ENCODE data around the gene ARFGEF2.

The ARFGEF2 gene

GRCh38 chr20:48919882-48920526 lies 1.5 kb upstream of the ARFGEF2 start:
- DNase-seq (ENCODE audit: insufficient read length) (no peak), FAIRE-seq (no peak)
- TF ChIP-seq POLR2A (IDR thresholded peaks at IDR 0.05; ENCODE audit: low read depth, low read length) (no peak), TAF1 (IDR thresholded peaks at IDR 0.05; ENCODE audit: borderline replicate concordance, low read depth, low read length) (no peak), POLR2AphosphoS5 (IDR thresholded peaks at IDR 0.05; ENCODE audit: low read depth, low read length) (no peak)

GRCh38 chr20:48920527-48921167 lies 864 bp upstream of the ARFGEF2 start:
- TF ChIP-seq POLR2A (IDR thresholded peaks at IDR 0.05; ENCODE audit: low read depth, low read length) (no peak), POLR2AphosphoS5 (IDR thresholded peaks at IDR 0.05; ENCODE audit: low read depth, low read length) (no peak), TAF1 (IDR thresholded peaks at IDR 0.05; ENCODE audit: borderline replicate concordance, low read depth, low read length) (no peak)
- DNase-seq (ENCODE audit: insufficient read length) (no peak), FAIRE-seq (no peak)

GRCh38 chr20:48921883-48922820 lies 641 bp downstream of the ARFGEF2 start:
- TF ChIP-seq TAF1 (IDR thresholded peaks at IDR 0.05; ENCODE audit: borderline replicate concordance, low read depth, low read length) (no peak), POLR2AphosphoS5 (IDR thresholded peaks at IDR 0.05; ENCODE audit: low read depth, low read length) (no peak), POLR2A (IDR thresholded peaks at IDR 0.05; ENCODE audit: low read depth, low read length) (no peak)
- FAIRE-seq (no peak), DNase-seq (ENCODE audit: insufficient read length) (no peak)

GRCh38 chr20:48923149-48923718 lies 1.7 kb downstream of the ARFGEF2 start:
- TF ChIP-seq POLR2A (IDR thresholded peaks at IDR 0.05; ENCODE audit: low read depth, low read length): no peak
- no peak for TF ChIP-seq POLR2AphosphoS5 (IDR thresholded peaks at IDR 0.05; ENCODE audit: low read depth, low read length)
- no peak for TF ChIP-seq TAF1 (IDR thresholded peaks at IDR 0.05; ENCODE audit: borderline replicate concordance, low read depth, low read length)
- no peak for DNase-seq (ENCODE audit: insufficient read length)
- FAIRE-seq: no peak

GRCh38 chr20:48924756-48925109 lies 3.2 kb downstream of the ARFGEF2 start:
- no peak for FAIRE-seq
- no peak for TF ChIP-seq POLR2A (IDR thresholded peaks at IDR 0.05; ENCODE audit: low read depth, low read length)
- no peak for TF ChIP-seq POLR2AphosphoS5 (IDR thresholded peaks at IDR 0.05; ENCODE audit: low read depth, low read length)
- TF ChIP-seq TAF1 (IDR thresholded peaks at IDR 0.05; ENCODE audit: borderline replicate concordance, low read depth, low read length): no peak
- no peak for DNase-seq (ENCODE audit: insufficient read length)

- TF ChIP-seq POLR2A (IDR thresholded peaks at IDR 0.05; ENCODE audit: low read depth, low read length) (no peak), TAF1 (IDR thresholded peaks at IDR 0.05; ENCODE audit: borderline replicate concordance, low read depth, low read length) (no peak), POLR2AphosphoS5 (IDR thresholded peaks at IDR 0.05; ENCODE audit: low read depth, low read length) (no peak)
- no peak for FAIRE-seq
- no peak for DNase-seq (ENCODE audit: insufficient read length)
Observed at GRCh38 chr20:48926267-48926666, 4.8 kb downstream of the ARFGEF2 start.

GRCh38 chr20:48926821-48927220 lies 5.3 kb downstream of the ARFGEF2 start:
- TF ChIP-seq TAF1 (IDR thresholded peaks at IDR 0.05; ENCODE audit: borderline replicate concordance, low read depth, low read length): no peak
- TF ChIP-seq POLR2AphosphoS5 (IDR thresholded peaks at IDR 0.05; ENCODE audit: low read depth, low read length): no peak
- FAIRE-seq: no peak
- no peak for DNase-seq (ENCODE audit: insufficient read length)

GRCh38 chr20:48928832-48929725 lies 7.6 kb downstream of the ARFGEF2 start:
- no peak for TF ChIP-seq POLR2A (IDR thresholded peaks at IDR 0.05; ENCODE audit: low read depth, low read length)
- TF ChIP-seq TAF1 (IDR thresholded peaks at IDR 0.05; ENCODE audit: borderline replicate concordance, low read depth, low read length): no peak
- TF ChIP-seq POLR2AphosphoS5 (IDR thresholded peaks at IDR 0.05; ENCODE audit: low read depth, low read length): no peak
- FAIRE-seq (no peak), DNase-seq (ENCODE audit: insufficient read length) (no peak)

- no peak for FAIRE-seq
- no peak for TF ChIP-seq TAF1 (IDR thresholded peaks at IDR 0.05; ENCODE audit: borderline replicate concordance, low read depth, low read length)
- no peak for TF ChIP-seq POLR2AphosphoS5 (IDR thresholded peaks at IDR 0.05; ENCODE audit: low read depth, low read length)
- no peak for TF ChIP-seq POLR2A (IDR thresholded peaks at IDR 0.05; ENCODE audit: low read depth, low read length)
- DNase-seq (ENCODE audit: insufficient read length): no peak
Observed at GRCh38 chr20:48930035-48930434, 8.5 kb downstream of the ARFGEF2 start.

- DNase-seq (ENCODE audit: insufficient read length): no peak
- no peak for TF ChIP-seq POLR2AphosphoS5 (IDR thresholded peaks at IDR 0.05; ENCODE audit: low read depth, low read length)
- TF ChIP-seq POLR2A (IDR thresholded peaks at IDR 0.05; ENCODE audit: low read depth, low read length): no peak
- TF ChIP-seq TAF1 (IDR thresholded peaks at IDR 0.05; ENCODE audit: borderline replicate concordance, low read depth, low read length): no peak
- no peak for FAIRE-seq
Observed at GRCh38 chr20:48930878-48931277, 9.4 kb downstream of the ARFGEF2 start.
